CD4-positive, alpha-beta T cell treated with Interleukin-2 at 100 ng/mL for 4 hours (primary cell): ENCODE data around the gene RTP2.
"Not testable (repeated sequence)": the region's sequence is repeated elsewhere in the genome, so short reads cannot be mapped to it uniquely, and the experiment has no call there.

ENCODE experiments used
- DNase-seq: peaks from one replicate; pipeline ENCODE4 v3.0.0-alpha.2; 2020; ENCODE audit warnings: low spot score

RTP2 gene

DNA sequence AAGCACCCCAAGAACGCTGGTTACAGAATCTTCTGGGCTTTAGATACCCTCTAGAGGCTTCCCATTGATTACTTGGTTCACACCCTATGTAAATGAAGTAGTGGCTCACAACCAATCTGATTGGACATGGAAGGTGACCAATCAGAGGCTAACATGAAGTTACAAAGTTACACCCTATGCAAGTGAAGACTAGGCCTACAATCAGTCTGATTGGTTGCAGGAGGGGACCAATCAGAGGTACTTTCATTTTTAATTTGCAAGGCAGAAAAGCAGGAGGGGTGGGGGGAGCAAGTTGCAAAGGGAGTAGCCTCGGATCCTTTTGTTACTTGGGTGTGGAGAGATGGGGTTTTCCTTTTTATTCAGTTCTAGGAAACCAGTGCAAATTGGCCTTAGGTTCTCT lies 11.1 kb upstream of the RTP2 start:
- DNase-seq, result peak; percentile 52

DNA sequence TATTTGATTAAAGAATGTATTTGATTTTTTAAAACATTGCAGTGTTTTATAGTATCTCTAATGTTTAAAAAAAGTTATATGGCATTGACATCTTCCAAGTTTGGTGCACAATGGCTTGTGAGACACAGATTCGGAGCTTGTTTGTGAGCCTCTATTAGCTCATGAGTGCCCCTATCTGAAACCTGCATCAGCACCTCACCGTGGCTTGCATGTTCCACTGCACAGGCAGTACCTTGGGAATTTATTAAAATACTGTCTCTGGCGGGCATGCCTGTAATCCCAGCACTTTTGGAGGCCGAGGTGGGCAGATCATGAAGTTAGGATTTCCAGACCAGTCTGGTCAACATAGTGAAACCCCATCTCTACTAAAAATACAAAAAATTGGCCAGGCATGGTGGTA lies 6.8 kb upstream of the RTP2 start:
- no peak for DNase-seq

DNA sequence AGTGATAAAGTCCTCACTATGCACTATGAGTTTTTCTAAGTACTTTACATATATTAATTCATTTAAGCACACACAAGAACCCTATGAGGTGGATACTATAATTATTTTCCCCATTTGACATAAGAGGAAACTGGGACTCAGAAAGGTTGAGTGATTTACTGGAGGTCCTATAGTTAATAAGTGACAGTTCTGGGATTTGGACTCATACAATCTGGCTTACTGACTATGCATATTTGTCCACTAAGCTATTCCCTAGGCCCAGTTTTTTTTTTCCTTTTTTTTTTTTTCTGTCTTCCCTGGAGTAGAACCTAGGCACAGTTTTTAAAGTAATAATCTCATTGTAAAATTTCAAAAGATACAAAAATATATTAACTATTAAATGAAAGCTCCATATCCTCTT lies 6.3 kb upstream of the RTP2 start:
- DNase-seq, result no peak

DNA sequence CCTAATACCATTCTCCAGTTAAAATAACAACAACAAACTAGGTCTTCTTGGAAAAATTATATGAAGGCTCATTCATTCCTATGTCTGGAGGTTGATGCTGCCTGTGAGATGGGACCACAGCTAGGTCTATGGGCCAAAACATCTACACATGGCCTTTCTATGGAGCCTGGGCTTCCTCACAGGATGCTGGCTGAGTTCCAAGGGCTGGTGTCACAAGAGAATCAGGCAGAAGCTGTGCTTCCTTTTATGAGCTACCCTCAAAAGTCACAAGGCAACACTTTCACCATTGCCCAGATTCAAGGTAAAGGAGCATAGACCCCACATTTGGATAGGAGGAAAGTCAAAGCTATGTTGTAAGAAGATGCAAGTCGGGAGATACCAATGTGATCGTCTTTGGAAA lies 4.6 kb upstream of the RTP2 start:
- no peak for DNase-seq

DNA sequence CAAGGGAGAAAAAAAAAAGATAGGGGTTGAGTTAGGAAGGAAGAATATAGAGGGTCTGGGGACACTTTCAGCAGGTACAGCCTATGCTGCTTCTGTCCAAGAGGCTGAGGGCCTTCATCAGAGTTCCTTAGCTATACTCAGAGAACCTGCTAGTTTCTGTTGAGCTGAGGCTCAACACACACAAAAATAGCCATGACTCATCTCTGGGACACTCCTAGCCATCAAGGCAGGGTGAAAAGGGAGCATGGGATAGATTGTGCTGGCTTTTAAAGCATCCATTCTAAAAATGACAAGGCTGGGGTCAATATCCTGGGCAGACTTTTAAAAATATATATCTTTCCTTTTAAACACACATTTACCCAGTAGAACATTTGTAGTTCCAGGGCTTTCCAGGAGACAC lies 2.8 kb upstream of the RTP2 start:
- DNase-seq, result no peak

- no peak for DNase-seq
Observed at GRCh38 chr3:187700249-187700648, 2.1 kb downstream of the RTP2 start.

DNA sequence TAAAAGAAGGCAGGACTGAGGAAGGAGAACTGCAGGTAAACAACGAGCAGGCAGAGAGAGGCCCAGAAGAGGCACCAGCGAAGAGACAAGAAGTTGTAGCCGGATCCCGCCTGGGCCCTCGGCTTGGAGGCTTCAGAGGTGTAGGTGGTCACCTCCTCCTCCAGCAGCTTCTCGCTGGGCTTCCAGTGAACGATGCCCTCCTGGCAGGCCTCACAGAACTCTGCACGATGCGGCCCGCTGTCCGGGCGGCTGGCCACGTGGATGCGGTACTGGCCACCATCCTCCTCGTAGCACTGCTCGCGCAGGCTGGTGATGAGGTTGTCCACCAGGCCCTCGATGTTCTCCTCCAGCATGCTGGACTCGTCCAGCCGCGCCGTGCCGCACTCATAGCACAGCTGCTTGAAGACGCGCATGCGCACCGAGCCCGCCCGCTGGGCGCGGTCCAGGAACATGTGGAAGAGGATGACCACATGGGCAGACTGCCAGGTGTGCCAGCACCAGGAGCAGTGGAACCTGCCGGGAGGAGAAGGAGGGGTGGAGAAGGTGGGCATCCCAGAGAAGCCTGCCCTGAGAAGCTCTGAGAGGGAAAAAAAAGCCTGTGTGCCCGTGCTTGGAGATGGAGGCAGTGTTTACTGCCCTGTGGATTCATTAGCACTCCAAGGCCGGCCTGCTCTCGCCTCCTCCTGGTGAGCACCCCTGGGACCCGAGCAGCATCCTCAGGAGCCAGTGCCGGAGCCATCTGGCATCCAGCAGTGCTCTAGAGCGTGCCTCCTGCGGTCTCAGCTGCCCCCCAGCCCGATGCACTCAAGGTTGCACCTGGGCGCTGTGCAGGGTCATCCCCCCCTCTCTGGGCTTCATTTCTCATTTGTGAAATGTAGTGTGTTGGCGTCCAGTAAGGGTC lies 3.6 kb downstream of the RTP2 start:
- DNase-seq, result no peak

DNA sequence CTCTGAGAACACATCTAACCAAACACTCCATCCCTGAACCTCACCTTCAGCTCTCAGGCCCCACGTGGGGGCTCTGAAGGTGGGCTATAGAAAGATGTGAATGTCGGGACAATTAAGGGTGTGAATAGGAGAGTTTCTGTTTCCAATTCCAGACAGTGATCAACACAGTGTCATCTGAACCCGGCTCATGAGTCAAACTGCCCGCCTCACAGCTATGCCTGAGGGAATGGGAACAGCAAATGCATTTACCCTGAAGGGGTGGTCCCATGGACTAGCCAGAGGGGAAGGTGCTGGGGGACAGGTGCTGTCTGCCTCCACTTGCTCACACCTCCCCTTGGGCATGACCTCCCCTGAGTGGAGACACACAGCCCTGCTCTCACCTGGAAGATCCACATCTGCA lies 6.3 kb downstream of the RTP2 start:
- DNase-seq, result no peak

- DNase-seq, result no peak
Observed at GRCh38 chr3:187695449-187695848, 6.9 kb downstream of the RTP2 start.

GRCh38 chr3:187694801-187695200 lies 7.6 kb downstream of the RTP2 start:
- DNase-seq, result no peak

- no peak for DNase-seq
Observed at GRCh38 chr3:187693431-187693830, 8.9 kb downstream of the RTP2 start.

- no peak for DNase-seq
Observed at GRCh38 chr3:187689984-187690383, 12.4 kb downstream of the RTP2 start.

- DNase-seq, result no peak
Observed at GRCh38 chr3:187686621-187687273, 15.6 kb downstream of the RTP2 start.

DNA sequence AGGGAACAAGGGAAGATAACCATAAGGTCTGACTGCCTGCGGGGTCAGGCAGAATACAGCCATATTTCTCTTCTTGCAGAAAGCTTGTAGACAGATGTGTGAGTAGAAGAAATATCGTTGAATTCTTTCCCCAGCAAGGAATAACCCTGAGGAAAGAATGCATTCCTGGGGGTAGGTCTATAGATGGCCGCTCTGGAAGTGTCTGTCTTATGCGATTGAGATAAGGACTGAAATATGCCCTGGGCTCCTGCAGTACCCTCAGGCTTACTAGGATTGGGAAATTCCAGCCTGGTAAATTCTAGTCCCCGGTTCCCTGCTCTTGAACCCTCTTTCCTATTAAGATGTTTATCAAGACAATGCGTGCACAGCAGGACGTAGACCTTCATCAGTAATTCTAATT lies 16.4 kb downstream of the RTP2 start:
- DNase-seq, result no peak

GRCh38 chr3:187684880-187685279 lies 17.5 kb downstream of the RTP2 start:
- no peak for DNase-seq

GRCh38 chr3:187684444-187684843 lies 17.9 kb downstream of the RTP2 start:
- no peak for DNase-seq

DNA sequence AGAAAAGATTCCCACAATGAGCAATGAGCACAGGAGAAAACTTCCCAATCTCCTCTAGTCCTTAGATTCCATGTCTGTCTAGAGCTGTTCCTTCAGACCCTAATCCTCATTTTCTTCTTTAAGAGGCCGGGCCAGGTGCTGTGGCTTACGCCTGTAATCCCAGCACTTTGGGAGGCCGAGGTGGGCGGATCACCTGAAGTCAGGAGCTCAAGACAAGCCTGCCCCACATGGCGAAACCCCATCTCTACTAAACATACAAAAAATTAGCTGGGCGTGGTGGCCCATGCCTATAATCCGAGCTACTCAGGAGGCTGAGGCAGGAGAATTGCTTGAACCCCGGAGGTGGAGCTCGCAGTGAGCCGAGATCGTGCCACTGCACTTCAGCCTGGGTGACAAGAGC lies 20.6 kb downstream of the RTP2 start:
- DNase-seq, result not testable (repeated sequence)

DNA sequence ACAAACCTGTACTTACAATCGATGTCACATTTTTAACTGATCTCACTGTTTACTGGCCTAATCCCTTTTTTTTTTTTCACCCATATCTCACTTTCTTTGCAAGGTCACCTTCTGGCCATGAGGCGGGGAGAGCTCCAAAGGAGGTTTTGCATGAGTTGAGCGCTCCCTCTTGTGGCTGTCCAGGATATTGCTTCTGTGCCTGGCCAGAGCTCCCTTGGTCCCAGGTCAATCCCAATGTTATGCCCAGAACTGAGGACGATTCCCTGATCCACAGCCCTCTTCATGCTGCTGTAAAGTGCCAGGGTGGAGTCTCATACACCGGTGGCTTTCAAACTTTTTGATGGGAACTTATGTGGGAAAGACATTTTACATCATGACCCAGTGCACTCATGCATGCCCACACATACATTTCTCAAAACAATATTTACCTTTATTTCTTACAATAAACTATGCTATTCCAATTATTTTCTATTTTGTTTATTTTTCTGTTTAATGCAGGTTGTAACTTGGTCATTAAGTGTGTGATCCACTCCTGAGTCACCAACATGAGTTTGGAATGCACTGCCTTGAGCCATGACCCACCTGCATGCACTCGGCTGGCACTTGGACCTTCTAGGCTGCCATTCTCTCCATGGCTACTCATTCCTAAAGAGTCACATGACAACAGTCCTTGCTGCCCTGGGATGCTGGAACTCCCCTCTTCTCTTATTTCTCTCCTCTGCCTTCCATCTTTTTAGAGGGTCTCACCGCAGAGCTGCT lies 22.5 kb downstream of the RTP2 start:
- peak; percentile 68 for DNase-seq

DNA sequence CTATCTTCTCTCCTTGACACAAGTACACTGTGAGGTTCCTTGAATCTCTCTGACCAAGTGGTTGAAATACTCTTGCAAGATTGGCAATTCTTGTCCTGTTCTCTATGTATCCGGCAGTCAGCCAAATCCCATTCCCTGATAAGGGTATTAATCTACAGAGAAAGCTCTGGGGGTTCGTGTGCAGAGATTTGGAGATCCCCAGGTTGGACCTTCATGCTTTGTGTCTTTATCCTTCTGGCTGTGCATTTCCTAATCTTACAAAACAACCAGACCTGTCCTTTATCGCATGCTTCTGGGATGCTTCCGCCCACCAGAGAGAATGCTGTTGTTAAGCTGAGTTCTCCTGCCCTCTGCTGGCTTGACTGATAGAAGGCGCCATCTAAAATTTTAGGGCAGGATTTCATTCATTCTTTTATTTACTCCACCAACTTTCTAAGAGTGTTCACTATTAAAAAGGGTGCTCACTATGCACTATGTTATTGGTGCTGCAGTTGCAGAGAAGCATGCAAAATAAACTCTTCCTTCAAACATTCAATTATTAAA lies 23.6 kb downstream of the RTP2 start:
- DNase-seq, result peak; percentile 5

- DNase-seq, result no peak
Observed at GRCh38 chr3:187677604-187678003, 24.8 kb downstream of the RTP2 start.

GRCh38 chr3:187673012-187673411 lies 29.3 kb downstream of the RTP2 start:
- DNase-seq, result no peak

GRCh38 chr3:187669675-187670504 lies 32.5 kb downstream of the RTP2 start, which contains the start of gene SST:
Gene SST, minus strand, starts transcription at chr3:187670394. Its CDS starts 103 bp downstream, at chr3:187670291.
- no peak for DNase-seq
